PC-3 (cell line): Measurements from ENCODE around the gene IL17B. TPM values are rescaled to one million over a fixed set of nuclear protein-coding genes. Genes with fewer than 3 reads are reported as not detected.

ENCODE experiments used
- ATAC-seq: fragments of 200-7000 bp; cut with Tn5 transposase; 2 replicates; pipeline ENCODE4 v1.9.1; 2020; ENCODE audit warnings: mild to moderate bottlenecking, moderate library complexity
- BruUV-seq: library from RNA; stranded (reverse); fragments of 400-500 nt; replicated peaks from 2 replicates; lab custom pipeline; 2021; lab: Mats Ljungman, UMichigan
- CTCF ChIA-PET: fragments of 300-600 bp; sonication (Branson Sonifier 250); formaldehyde crosslinking; loops from one replicate; lab custom pipeline; 2022; ENCODE audit warnings: antibody characterized with exemption; lab: Charles Lee
- POLR2A ChIA-PET: fragments of 300-600 bp; sonication (Branson Sonifier 250); formaldehyde crosslinking; loops from one replicate; lab custom pipeline; 2022; ENCODE audit warnings: antibody characterized with exemption; ENCODE audit not compliant: unreplicated experiment; lab: Charles Lee
- DNase-seq: peaks from one replicate; pipeline ENCODE4 v3.0.0-alpha.2; 2015
- H2AFZ ChIP-seq: fragments of 300-600 bp; sonication (generic); 2 replicates; pipeline ENCODE4 v1.6.0; 2016; ENCODE audit warnings: antibody characterized with exemption, low read length
- H3F3A ChIP-seq: fragments of 300-600 bp; sonication (generic); one replicate; pipeline ENCODE4 v1.6.0; 2017; ENCODE audit warnings: antibody characterized with exemption, low read length, control low read depth, mild to moderate bottlenecking; ENCODE audit not compliant: unreplicated experiment
- H3K27ac ChIP-seq: fragments of 300-600 bp; sonication (generic); 2 replicates; pipeline ENCODE4 v1.5.1; 2016; ENCODE audit warnings: mild to moderate bottlenecking, low read length
- H3K27me3 ChIP-seq: fragments of 300-600 bp; sonication (generic); 2 replicates; pipeline ENCODE4 v1.6.1; 2016; ENCODE audit warnings: low read length, mixed read lengths
- H3K36me3 ChIP-seq: fragments of 300-600 bp; sonication (generic); 2 replicates; pipeline ENCODE4 v1.6.1; 2016; ENCODE audit warnings: low read depth, mixed run types, low read length, mixed read lengths
- H3K4me1 ChIP-seq: fragments of 300-600 bp; sonication (generic); 2 replicates; pipeline ENCODE4 v1.5.1; 2016; ENCODE audit warnings: low read length; ENCODE audit not compliant: insufficient read depth
- H3K4me2 ChIP-seq: fragments of 300-600 bp; sonication (generic); 2 replicates; pipeline ENCODE4 v1.6.0; 2016; ENCODE audit warnings: low read length
- H3K4me3 ChIP-seq: fragments of 300-600 bp; sonication (generic); 2 replicates; pipeline ENCODE4 v1.5.1; 2016; ENCODE audit warnings: mild to moderate bottlenecking, low read length, mixed read lengths
- H3K79me2 ChIP-seq: fragments of 300-600 bp; sonication (generic); 2 replicates; pipeline ENCODE4 v1.6.1; 2017; ENCODE audit warnings: low read length, mixed read lengths
- H3K9ac ChIP-seq: fragments of 300-600 bp; sonication (generic); 2 replicates; pipeline ENCODE4 v1.6.0; 2016; ENCODE audit warnings: mild to moderate bottlenecking, low read length
- H3K9me2 ChIP-seq: fragments of 300-600 bp; sonication (generic); replicated peaks from 2 replicates; pipeline ENCODE4 v1.6.1; 2016; ENCODE audit warnings: mixed run types, low read length, mixed read lengths
- H3K9me3 ChIP-seq: fragments of 300-600 bp; sonication (generic); 2 replicates; pipeline ENCODE4 v1.6.1; 2016; ENCODE audit warnings: low read length, mixed read lengths
- H4K20me1 ChIP-seq: fragments of 300-600 bp; sonication (generic); 2 replicates; pipeline ENCODE4 v1.6.1; 2016; ENCODE audit warnings: low read length, mixed read lengths
- CTCF ChIP-seq: fragments of 300-600 bp; sonication (generic); conservative IDR thresholded peaks from 2 replicates; pipeline ENCODE4 v1.5.1; 2017; ENCODE audit warnings: antibody characterized with exemption, low read depth, mild to moderate bottlenecking, low read length
- EZH2 ChIP-seq: fragments of 300-600 bp; sonication (generic); IDR thresholded peaks from one replicate; pipeline ENCODE4 v1.6.1; 2017; ENCODE audit warnings: antibody characterized with exemption, mild to moderate bottlenecking, low read length; ENCODE audit not compliant: unreplicated experiment
- EZH2phosphoT487 ChIP-seq: fragments of 300-600 bp; sonication (generic); IDR thresholded peaks from 2 replicates; pipeline ENCODE4 v1.6.1; 2018; ENCODE audit warnings: mild to moderate bottlenecking, antibody characterized with exemption, low read length, borderline replicate concordance
- intact Hi-C: fragments of 100-400 bp; cut with micrococcal nuclease; formaldehyde crosslinking; loops from 2 replicates; pipeline ENCODE4 v1.9.0; 2023
- total RNA-seq: library from RNA; depleted of rRNA; stranded (reverse); fragments of >200 nt; gene quantifications from 2 replicates; pipeline ENCODE4 v1.2.3, GENCODE V29; 2014

IL17B gene
- total RNA-seq, 1 experiment from 2014 or later = not detected

GRCh38 chr5:149408252-149409099, 29.4 kb upstream of the IL17B start:
- Histone ChIP-seq H3K9ac (no peak overlapping the region), H3F3A (no peaks in the 10 kb centered on the region), H3K36me3 (no peaks in the 10 kb centered on the region), H3K4me3 (no peak overlapping the region), H3K4me2 (no peak overlapping the region), H3K9me3 (no peaks in the 10 kb centered on the region), H3K27ac (no peak overlapping the region), H3K4me1 (peaks cover 6% of the 10 kb centered on the region; the same call in 1 of the 2 replicates), H2AFZ (no peak overlapping the region), H3K27me3 (no peaks in the 10 kb centered on the region), H3K9me2 (no peaks in the 10 kb centered on the region), H4K20me1 (no peaks in the 10 kb centered on the region), H3K79me2 (no peaks in the 10 kb centered on the region)
- intact Hi-C loops = no loop called here
- POLR2A ChIA-PET = no interaction called here
- ATAC-seq (no peak), DNase-seq (no peak)
- TF ChIP-seq CTCF (no peak), EZH2phosphoT487 (no peak), EZH2 (no peak)
- no TSS peak for BruUV-seq
- CTCF ChIA-PET = no interaction called here

- Histone ChIP-seq H3K9me3 (no peaks in the 10 kb centered on the region), H3K79me2 (no peaks in the 10 kb centered on the region), H4K20me1 (no peaks in the 10 kb centered on the region), H3F3A (no peaks in the 10 kb centered on the region), H3K27me3 (no peaks in the 10 kb centered on the region), H2AFZ (no peak overlapping the region), H3K9ac (no peak overlapping the region), H3K36me3 (no peaks in the 10 kb centered on the region), H3K4me2 (no peak overlapping the region), H3K4me1 (peaks cover 6% of the 10 kb centered on the region; the same call in 1 of the 2 replicates), H3K9me2 (no peaks in the 10 kb centered on the region), H3K27ac (no peak overlapping the region), H3K4me3 (no peak overlapping the region)
- ChIA-PET POLR2A (no interaction called here), CTCF (no interaction called here)
- TF ChIP-seq EZH2phosphoT487 = no peak
- TF ChIP-seq EZH2 = no peak
- TF ChIP-seq CTCF = no peak
- intact Hi-C loops = no loop called here
- BruUV-seq = no TSS peak
- DNase-seq = no peak
- no peak for ATAC-seq
Observed at GRCh38 chr5:149407323-149408251, 28.5 kb upstream of the IL17B start.
